IPS DF 6.9 (cell line): Measurements from ENCODE around the gene USP6NL.
"Not testable (repeated sequence)": the region's sequence is repeated elsewhere in the genome, so short reads cannot be mapped to it uniquely, and the experiment has no call there.

Experiments used
- DNase-seq: peaks from one replicate; pipeline ENCODE4 v3.0.0-alpha.2; 2013; ENCODE audit warnings: low read depth, low spot score
- H3K27ac ChIP-seq: one replicate; pipeline ENCODE4 v1.5.1; 2013; ENCODE audit warnings: low read length, control low read depth
- H3K27me3 ChIP-seq: 2 replicates; pipeline ENCODE4 v1.6.1; 2013; ENCODE audit warnings: mild to moderate bottlenecking, low read length; ENCODE audit not compliant: control insufficient read depth, insufficient read depth
- H3K36me3 ChIP-seq: 2 replicates; pipeline ENCODE4 v1.6.1; 2013; ENCODE audit warnings: low read length; ENCODE audit not compliant: control insufficient read depth, insufficient read depth
- H3K4me1 ChIP-seq: 2 replicates; pipeline ENCODE4 v1.6.1; 2013; ENCODE audit warnings: low read length; ENCODE audit not compliant: control insufficient read depth, insufficient read depth
- H3K4me3 ChIP-seq: 2 replicates; pipeline ENCODE4 v1.5.1; 2013; ENCODE audit warnings: mild to moderate bottlenecking, low read length
- H3K9me3 ChIP-seq: 2 replicates; pipeline ENCODE4 v1.6.1; 2013; ENCODE audit warnings: low read length, inconsistent platforms; ENCODE audit not compliant: control insufficient read depth, insufficient read depth
- whole genome bisulfite sequencing: extraction: QIAGEN DNeasy Blood & Tissue Kit; methylation state at CpG from one replicate; pipeline ENCODE4 v1.1.7; 2013; ENCODE audit warnings: mixed read lengths, missing lambda C conversion rate; ENCODE audit not compliant: insufficient read length, insufficient coverage; 5-methylcytosine and 5-hydroxymethylcytosine counted together

USP6NL gene

DNA sequence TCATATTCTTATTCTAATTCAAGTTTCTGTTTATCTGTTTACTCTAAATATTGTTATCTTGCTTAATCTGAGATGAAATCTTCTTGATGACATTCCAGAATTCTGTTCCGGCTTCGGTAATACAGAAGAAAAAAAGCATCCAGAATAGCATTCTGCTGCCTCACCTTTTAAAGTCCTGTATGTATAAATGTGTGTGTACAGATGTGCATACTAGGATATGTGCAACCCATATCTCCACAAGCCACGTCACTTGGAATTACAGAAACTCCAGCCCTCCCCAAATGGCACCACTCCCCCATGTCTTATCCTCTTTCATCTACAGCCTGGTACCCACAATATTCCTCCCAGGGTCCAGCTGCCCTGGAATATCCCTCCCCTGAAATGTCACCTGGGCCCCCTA lies 27.9 kb upstream of the USP6NL start:
- no CpG with 5 or more reads among the region's 3 CpGs for WGBS
- no peak for DNase-seq
- no peaks in the 10 kb centered on the region for H3K27me3 ChIP-seq
- no peak overlapping the region for H3K27ac ChIP-seq
- H3K4me1 ChIP-seq: no peaks in the 10 kb centered on the region
- H3K9me3 ChIP-seq: no peaks in the 10 kb centered on the region
- H3K4me3 ChIP-seq: no peak overlapping the region
- no peaks in the 10 kb centered on the region for H3K36me3 ChIP-seq

DNA sequence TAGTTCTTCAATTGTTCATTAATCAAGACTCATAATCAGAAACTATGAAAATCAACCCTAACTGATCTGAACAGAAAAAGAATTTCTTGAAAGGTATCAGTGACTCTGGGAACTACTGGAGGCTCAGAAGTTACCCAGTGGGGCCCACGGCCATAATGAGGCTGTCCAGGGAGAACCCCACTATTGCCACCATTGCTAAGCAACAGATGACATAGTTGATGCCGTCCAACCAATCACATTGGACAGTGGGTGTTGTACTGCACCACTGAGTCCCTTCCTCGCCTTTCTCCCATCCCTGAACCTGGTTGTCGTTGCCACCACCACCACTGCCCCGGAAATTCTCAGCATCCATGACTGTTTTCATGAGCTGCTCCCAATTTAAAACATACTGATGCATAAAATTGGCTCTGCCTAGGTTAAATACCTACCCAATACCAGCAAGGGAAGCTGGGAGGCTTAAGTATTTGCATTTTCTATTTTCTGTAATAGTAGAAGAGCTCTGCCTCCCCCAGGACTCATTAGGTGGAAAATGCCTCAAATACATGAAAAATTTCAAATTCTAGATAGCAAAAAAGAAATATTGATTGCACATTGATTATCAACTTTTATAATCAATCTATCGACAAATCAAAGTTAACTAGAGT lies 26.7 kb upstream of the USP6NL start:
- H3K27me3 ChIP-seq: no peaks in the 10 kb centered on the region
- H3K4me3 ChIP-seq: no peak overlapping the region
- no peaks in the 10 kb centered on the region for H3K9me3 ChIP-seq
- DNase-seq: no peak
- no CpG with 5 or more reads among the region's 6 CpGs for WGBS
- no peaks in the 10 kb centered on the region for H3K4me1 ChIP-seq
- no peak overlapping the region for H3K27ac ChIP-seq
- no peaks in the 10 kb centered on the region for H3K36me3 ChIP-seq

DNA sequence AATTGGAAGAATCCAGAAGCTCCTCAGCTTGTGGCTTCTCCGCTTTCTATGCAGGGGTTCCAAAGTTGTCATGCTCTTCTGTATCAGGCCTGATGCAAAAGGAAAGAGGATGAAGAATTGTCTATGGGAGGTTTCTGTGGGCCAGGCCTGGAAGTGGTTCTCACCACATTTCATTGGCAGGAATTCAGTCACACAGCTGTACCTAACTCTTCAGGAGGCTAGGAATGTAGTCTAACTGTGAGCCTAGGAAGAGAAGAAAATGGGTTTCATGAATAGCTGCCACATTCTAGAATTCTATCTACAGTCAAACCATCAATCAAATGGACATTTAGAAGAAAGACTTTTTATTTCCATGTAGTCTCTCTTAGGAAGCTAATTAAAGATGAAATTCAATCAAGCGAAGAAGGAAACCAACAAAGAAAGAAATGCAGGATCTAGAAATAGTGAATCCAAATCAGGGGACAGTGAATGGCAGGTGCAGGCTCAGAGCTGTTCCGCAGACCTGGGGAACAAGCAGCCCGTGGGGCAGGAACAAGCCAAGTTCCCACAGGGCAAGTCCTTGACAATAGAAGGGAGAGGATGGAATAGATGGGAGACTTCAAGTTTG lies 25.4 kb upstream of the USP6NL start:
- no peaks in the 10 kb centered on the region for H3K27me3 ChIP-seq
- H3K9me3 ChIP-seq: no peaks in the 10 kb centered on the region
- H3K27ac ChIP-seq: no peak overlapping the region
- no peaks in the 10 kb centered on the region for H3K36me3 ChIP-seq
- no peak for DNase-seq
- no peaks in the 10 kb centered on the region for H3K4me1 ChIP-seq
- H3K4me3 ChIP-seq: no peak overlapping the region
- WGBS: no CpG with 5 or more reads among the region's 4 CpGs

GRCh38 chr10:11631890-11632587 lies 20.6 kb upstream of the USP6NL start:
- H3K4me3 ChIP-seq: no peak overlapping the region
- H3K9me3 ChIP-seq: no peaks in the 10 kb centered on the region
- no peaks in the 10 kb centered on the region for H3K36me3 ChIP-seq
- no CpG with 5 or more reads among the region's 8 CpGs for WGBS
- no peak for DNase-seq
- H3K27ac ChIP-seq: no peak overlapping the region
- H3K27me3 ChIP-seq: no peaks in the 10 kb centered on the region
- H3K4me1 ChIP-seq: no peaks in the 10 kb centered on the region

GRCh38 chr10:11631291-11631690 lies 19.8 kb upstream of the USP6NL start:
- Histone ChIP-seq H3K4me3 (no peak overlapping the region), H3K9me3 (no peaks in the 10 kb centered on the region), H3K27me3 (no peaks in the 10 kb centered on the region), H3K4me1 (no peaks in the 10 kb centered on the region), H3K36me3 (no peaks in the 10 kb centered on the region), H3K27ac (no peak overlapping the region)
- WGBS: no CpG with 5 or more reads among the region's 11 CpGs
- no peak for DNase-seq

DNA sequence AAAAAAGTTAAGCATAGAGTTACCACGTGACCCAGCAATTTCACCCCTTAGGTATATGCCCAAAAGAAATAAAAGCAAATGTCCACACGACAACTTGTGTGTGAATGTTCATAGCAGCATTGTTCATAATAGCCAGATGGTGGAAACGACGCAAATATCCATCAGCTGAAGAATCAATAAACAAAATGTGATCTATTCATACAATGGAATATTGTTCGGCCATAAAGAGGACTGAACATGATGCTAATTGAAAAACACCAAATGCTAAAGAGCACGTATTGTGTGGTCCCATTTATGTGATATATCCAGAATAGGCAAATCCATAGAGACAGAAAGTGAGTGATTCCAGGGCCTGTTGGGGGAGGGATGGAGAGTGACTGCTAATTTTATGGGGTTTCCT lies 18.3 kb upstream of the USP6NL start:
- no peak for DNase-seq
- H3K27ac ChIP-seq: no peak overlapping the region
- no peaks in the 10 kb centered on the region for H3K9me3 ChIP-seq
- WGBS: no CpG with 5 or more reads among the region's 6 CpGs
- no peak overlapping the region for H3K4me3 ChIP-seq
- no peaks in the 10 kb centered on the region for H3K4me1 ChIP-seq
- H3K27me3 ChIP-seq: no peaks in the 10 kb centered on the region
- H3K36me3 ChIP-seq: no peaks in the 10 kb centered on the region

GRCh38 chr10:11627941-11628340 lies 16.5 kb upstream of the USP6NL start:
- H3K4me1 ChIP-seq, H3K4me3 ChIP-seq, H3K27me3 ChIP-seq, DNase-seq, H3K9me3 ChIP-seq, H3K36me3 ChIP-seq, H3K27ac ChIP-seq: not testable (repeated sequence)
- WGBS: no CpG with 5 or more reads among the region's 8 CpGs

DNA sequence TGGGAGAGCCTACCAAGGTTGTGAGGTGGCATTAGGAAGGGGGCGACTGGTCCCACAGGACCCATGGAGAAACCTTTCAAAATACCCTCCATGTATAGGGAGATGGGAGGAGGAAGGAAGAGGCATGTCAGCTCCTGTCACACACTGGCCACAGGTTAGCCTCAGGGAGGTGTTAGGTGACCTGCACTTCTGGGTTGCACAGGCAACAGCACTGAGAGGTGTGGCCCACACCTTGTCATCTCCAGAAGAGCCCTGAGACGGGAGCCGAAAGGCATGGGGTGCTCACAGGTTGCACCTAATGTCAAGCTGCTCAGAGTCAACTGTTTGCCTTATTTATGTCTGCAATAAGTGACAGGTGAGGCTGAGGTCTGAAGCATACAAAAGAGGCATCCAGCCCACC lies 14.6 kb upstream of the USP6NL start:
- no CpG with 5 or more reads among the region's 3 CpGs for WGBS
- Histone ChIP-seq H3K4me1 (no peaks in the 10 kb centered on the region), H3K27ac (no peak overlapping the region), H3K4me3 (no peak overlapping the region), H3K36me3 (no peaks in the 10 kb centered on the region), H3K27me3 (no peaks in the 10 kb centered on the region), H3K9me3 (no peaks in the 10 kb centered on the region)
- DNase-seq: no peak

DNA sequence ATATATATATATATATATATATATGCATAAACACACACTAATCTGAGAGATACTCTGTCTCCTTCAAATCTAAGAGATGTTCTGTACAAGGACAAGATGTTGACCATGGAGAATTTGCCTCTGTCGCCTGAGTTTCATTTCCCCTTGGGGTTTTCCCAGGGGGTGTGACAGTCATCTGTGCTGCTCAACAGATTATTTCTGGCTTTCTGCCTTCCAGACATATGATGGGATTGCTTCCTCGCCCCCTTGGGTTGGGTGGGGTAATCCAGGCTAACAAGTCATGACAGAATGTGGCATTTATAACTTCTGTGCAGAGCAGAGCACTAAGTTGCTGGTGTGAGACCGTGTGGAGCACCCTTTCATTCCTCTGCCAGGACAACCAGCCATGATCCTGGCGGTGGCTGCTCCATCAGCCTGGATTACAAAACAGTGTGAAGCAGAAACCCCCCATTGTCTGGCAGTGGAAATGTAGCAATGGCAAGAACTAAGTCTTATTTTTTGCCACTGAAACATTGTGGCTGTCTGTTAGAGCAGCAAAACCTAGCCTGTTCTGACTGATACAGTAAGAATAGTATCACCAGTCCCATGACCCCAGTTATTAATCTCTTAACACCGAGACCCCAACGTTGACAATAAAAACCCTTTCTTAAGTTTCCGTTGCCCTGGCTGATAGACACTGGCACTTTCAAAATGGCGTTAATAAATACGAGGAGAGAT lies 13.7 kb upstream of the USP6NL start:
- H3K27me3 ChIP-seq: no peaks in the 10 kb centered on the region
- no peak for DNase-seq
- H3K27ac ChIP-seq: no peak overlapping the region
- H3K4me3 ChIP-seq: no peak overlapping the region
- H3K36me3 ChIP-seq: no peaks in the 10 kb centered on the region
- WGBS: no CpG with 5 or more reads among the region's 9 CpGs
- no peaks in the 10 kb centered on the region for H3K4me1 ChIP-seq
- H3K9me3 ChIP-seq: no peaks in the 10 kb centered on the region

DNA sequence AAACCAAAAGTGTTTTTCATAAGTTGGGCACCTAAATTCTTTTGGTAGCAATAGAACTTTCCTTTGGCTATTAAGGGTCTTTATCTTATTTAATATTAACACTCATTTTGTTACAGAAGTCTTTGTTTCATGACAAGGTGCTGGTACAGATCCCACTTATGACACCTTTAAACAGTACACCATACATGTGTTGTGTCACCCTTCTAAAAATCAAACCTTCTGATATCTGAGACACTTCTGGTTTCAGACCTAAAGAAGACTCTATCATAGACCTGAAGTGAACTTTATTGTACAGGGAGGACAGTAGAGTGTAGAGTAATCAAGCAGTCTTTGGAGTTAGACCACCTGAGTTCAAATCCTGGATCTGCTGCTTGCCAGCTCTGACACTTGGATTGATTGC lies 5.8 kb upstream of the USP6NL start:
- Histone ChIP-seq H3K9me3 (no peaks in the 10 kb centered on the region), H3K27me3 (no peaks in the 10 kb centered on the region), H3K4me3 (no peak overlapping the region), H3K36me3 (no peaks in the 10 kb centered on the region), H3K27ac (no peak overlapping the region), H3K4me1 (no peaks in the 10 kb centered on the region; the same call in 1 of the 2 replicates)
- DNase-seq: no peak
